Naive thymus-derived CD4-positive, alpha-beta T cell (primary cell): ENCODE data around the gene LYRM1. TPM values are rescaled to one million over a fixed set of nuclear protein-coding genes. Genes with fewer than 3 reads are reported as not detected.
A peak's percentile ranks its signal among the peaks of the same experiment; 100 is the strongest.

ENCODE experiments used
- ATAC-seq: fragments of 150-1000 bp; cut with Tn5 transposase; 2 replicates; pipeline ENCODE4 v1.10.0; 2021; ENCODE audit warnings: mild to moderate bottlenecking, moderate library complexity
- CTCF ChIA-PET: fragments of 350-600 bp; sonication (Branson Sonifier 250); formaldehyde crosslinking; loops from one replicate; lab custom pipeline; 2021; ENCODE audit warnings: antibody characterized with exemption; lab: Charles Lee
- POLR2A ChIA-PET: fragments of 350-600 bp; sonication (Branson Sonifier 250); formaldehyde crosslinking; loops from one replicate; lab custom pipeline; 2021; ENCODE audit warnings: antibody characterized with exemption, inconsistent platforms; lab: Charles Lee
- DNase-seq, 9 donors: peaks; one replicate each; pipeline versions ENCODE4 v3.0.0 to v3.0.0-alpha.2; 2020 to 2022; ENCODE audit warnings: mixed read lengths in 1 of 9
- H3K27ac ChIP-seq: one replicate; pipeline ENCODE4 v1.7.0; 2013; ENCODE audit warnings: mild to moderate bottlenecking, low read depth, low read length, moderate library complexity
- H3K27me3 ChIP-seq, 2 donors: one replicate each; pipeline ENCODE4 v1.7.0; 2013; ENCODE audit warnings: low read length in 2 of 2, mild to moderate bottlenecking in 2 of 2, moderate library complexity in 2 of 2; ENCODE audit not compliant: control insufficient read depth in 2 of 2, insufficient read depth in 2 of 2
- H3K36me3 ChIP-seq, 3 experiments: 1 replicate in 2 of 3; 2 replicates in 1 of 3; pipeline ENCODE4 v1.7.0; 2013; ENCODE audit warnings: low read length in 3 of 3, mild to moderate bottlenecking in 3 of 3, moderate library complexity in 1 of 3; ENCODE audit not compliant: insufficient read depth in 3 of 3, control insufficient read depth in 2 of 3
- H3K4me1 ChIP-seq, 2 donors: one replicate each; pipeline ENCODE4 v1.7.0; 2013; ENCODE audit warnings: low read length in 2 of 2, mild to moderate bottlenecking in 2 of 2, moderate library complexity in 1 of 2; ENCODE audit not compliant: control insufficient read depth in 2 of 2, insufficient read depth in 2 of 2
- H3K4me3 ChIP-seq: 2 replicates; pipeline ENCODE4 v1.7.0; 2013; ENCODE audit warnings: mild to moderate bottlenecking, low read length
- H3K9me3 ChIP-seq, 3 experiments: 1 replicate in 2 of 3; 2 replicates in 1 of 3; pipeline ENCODE4 v1.7.0; 2013; ENCODE audit warnings: low read length in 3 of 3; ENCODE audit not compliant: control insufficient read depth in 2 of 3
- H3K27ac Mint-ChIP-seq, 9 donors: one replicate each; pipeline ENCODE4 v1.8.0; 2020 to 2022; ENCODE audit warnings: mixed read lengths in 9 of 9, mild to moderate bottlenecking in 8 of 9, moderate library complexity in 5 of 9, inconsistent platforms in 2 of 9
- H3K27me3 Mint-ChIP-seq, 5 donors: one replicate each; pipeline ENCODE4 v1.8.0; 2021 to 2022; ENCODE audit warnings: mixed read lengths in 5 of 5, mild to moderate bottlenecking in 1 of 5
- H3K36me3 Mint-ChIP-seq, 5 donors: one replicate each; pipeline ENCODE4 v1.8.0; 2020 to 2022; ENCODE audit warnings: mixed read lengths in 5 of 5, mild to moderate bottlenecking in 3 of 5, inconsistent platforms in 1 of 5
- H3K4me1 Mint-ChIP-seq, 7 donors: one replicate each; pipeline ENCODE4 v1.8.0; 2020 to 2022; ENCODE audit warnings: mixed read lengths in 7 of 7, mild to moderate bottlenecking in 3 of 7, inconsistent platforms in 1 of 7
- H3K4me3 Mint-ChIP-seq, 10 donors: one replicate each; pipeline ENCODE4 v1.8.0; 2020 to 2022; ENCODE audit warnings: mild to moderate bottlenecking in 10 of 10, mixed read lengths in 10 of 10, moderate library complexity in 6 of 10, inconsistent platforms in 2 of 10
- H3K9me3 Mint-ChIP-seq, 11 donors: one replicate each; pipeline ENCODE4 v1.8.0; 2020 to 2022; ENCODE audit warnings: mixed read lengths in 11 of 11, mild to moderate bottlenecking in 4 of 11, inconsistent platforms in 1 of 11, moderate library complexity in 1 of 11
- intact Hi-C, 2 donors: fragments of 100-400 bp; cut with micrococcal nuclease; formaldehyde crosslinking; loops; one replicate each; pipeline ENCODE4 v1.15.1; 2023
- polyA plus RNA-seq, 2 donors: library from polyadenylated mRNA; unstranded; fragments of 300-500 nt; fragmentation: Illumina TruSeq; gene quantifications; one replicate each; pipeline ENCODE4 v1.2.3, GENCODE V29; 2021
- total RNA-seq, 6 experiments: library from RNA in 5 of 6; stranded (reverse) in 5 of 6; gene quantifications; 1 replicate in 5 of 6; 2 replicates in 1 of 6; pipeline ENCODE4 v1.2.3 and lab custom pipeline; 2021 to 2026

The LYRM1 gene
- total and polyA plus RNA-seq, 7 experiments from 2014 or later = 13.4 to 43.8 (median 23.9) TPM

DNA sequence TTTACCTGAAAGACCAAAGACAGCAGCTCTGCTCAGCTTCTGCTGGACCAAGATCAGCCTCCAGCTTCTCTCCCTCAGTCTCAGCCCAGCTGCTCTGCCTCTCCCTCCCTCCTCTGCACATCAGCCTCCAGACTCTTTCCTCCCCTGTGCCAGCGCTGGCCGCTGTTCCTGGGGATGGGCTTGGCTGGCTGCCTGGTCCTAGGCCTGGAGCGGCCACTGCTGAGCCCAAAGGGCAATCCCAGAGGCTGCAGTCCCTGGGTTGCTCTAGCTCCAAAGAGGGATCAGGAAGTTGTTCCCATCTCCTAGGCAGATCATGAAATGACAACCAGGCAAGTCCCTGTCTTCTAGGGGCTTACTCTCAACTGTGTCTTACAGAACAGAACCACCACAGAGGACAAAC is 31.7 kb upstream of the LYRM1 start:
- ChIA-PET POLR2A (no interaction called here), CTCF (no interaction called here)
- no peak for ATAC-seq
- H3K9me3 ChIP-seq = no peaks in the 10 kb centered on the region
- no peak overlapping the region for H3K4me3 ChIP-seq
- peaks cover 0 to 36% (median 7%) of the 10 kb centered on the region in 5 donors for H3K36me3 Mint-ChIP-seq
- H3K4me3 Mint-ChIP-seq = no peak overlapping the region
- intact Hi-C loops = no loop called here
- DNase-seq = no peak
- peaks cover 0 to 1% (median 0%) of the 10 kb centered on the region in 11 donors for H3K9me3 Mint-ChIP-seq
- no peak overlapping the region for H3K27ac ChIP-seq
- peaks cover 20 to 81% (median 32%) of the 10 kb centered on the region in 7 donors for H3K4me1 Mint-ChIP-seq
- H3K27me3 Mint-ChIP-seq = no peaks in the 10 kb centered on the region
- H3K27me3 ChIP-seq = no peaks in the 10 kb centered on the region
- peaks cover 6 to 10% of the 10 kb centered on the region in 2 donors for H3K4me1 ChIP-seq
- no peak overlapping the region for H3K27ac Mint-ChIP-seq
- no peaks in the 10 kb centered on the region for H3K36me3 ChIP-seq

DNA sequence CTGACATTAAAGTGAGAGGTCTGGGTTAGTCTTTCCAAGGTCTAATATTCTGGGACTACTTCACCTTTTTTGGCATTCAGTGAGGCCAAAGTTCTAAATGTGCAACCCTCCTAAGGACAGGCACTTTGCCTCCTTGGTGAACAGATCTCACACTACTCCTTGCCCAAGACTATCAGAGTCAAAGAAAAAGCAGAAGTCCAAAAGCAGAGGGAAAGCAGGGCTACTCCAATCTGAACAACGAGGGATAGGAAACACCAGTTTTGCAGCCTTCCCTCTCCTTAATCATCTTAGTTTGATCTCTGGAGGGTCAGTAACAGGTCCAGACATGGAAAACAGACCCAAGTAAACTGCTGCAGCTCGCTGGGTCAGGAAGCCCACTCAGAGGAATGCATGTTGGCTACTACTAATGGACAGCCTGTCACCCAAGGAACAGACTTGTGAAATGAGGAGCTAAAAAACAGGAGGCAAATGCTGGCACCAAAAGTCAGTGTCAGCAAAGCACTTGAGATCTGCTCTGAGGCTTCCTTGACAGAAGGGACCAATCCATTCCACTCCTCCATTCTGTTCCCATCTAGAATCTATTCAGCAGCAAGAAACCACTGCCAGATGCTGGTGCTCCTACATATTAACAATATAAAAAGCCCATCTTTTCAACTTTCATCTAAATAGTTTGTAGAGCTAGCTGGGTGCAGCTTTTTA is 30.3 kb upstream of the LYRM1 start:
- Mint-ChIP-seq H3K27ac (no peak overlapping the region), H3K4me1 (peaks cover 34 to 87% (median 46%) of the 10 kb centered on the region in 7 donors), H3K4me3 (no peak overlapping the region), H3K36me3 (peaks cover 0 to 29% (median 7%) of the 10 kb centered on the region in 5 donors), H3K27me3 (no peaks in the 10 kb centered on the region), H3K9me3 (peaks cover 0 to 1% (median 0%) of the 10 kb centered on the region in 11 donors)
- Histone ChIP-seq H3K9me3 (no peaks in the 10 kb centered on the region), H3K27me3 (no peaks in the 10 kb centered on the region), H3K4me1 (peaks cover 15 to 24% of the 10 kb centered on the region in 2 donors), H3K27ac (no peak overlapping the region), H3K36me3 (no peaks in the 10 kb centered on the region), H3K4me3 (no peak overlapping the region)
- CTCF ChIA-PET = no interaction called here
- intact Hi-C loops = no loop called here
- DNase-seq = no peak
- POLR2A ChIA-PET = no interaction called here
- ATAC-seq = no peak

DNA sequence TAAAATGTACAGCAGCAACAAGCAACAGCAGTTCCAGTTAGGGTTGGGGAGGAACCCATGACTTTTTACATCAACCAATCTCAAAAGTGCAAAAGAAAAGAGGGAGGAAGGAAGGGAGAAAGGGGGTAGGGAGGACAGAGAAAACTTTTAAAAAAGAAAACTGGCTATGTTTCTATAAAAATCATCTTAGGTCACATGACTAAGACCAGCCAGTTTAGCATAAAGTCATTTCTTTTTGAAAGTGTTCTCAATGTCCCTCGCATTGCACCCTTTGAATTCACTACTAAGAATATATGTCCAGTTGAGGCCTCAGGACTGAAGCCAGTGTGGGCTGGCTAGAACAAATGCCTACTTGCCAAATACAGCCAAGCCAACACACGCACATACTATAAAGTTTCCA is 29.3 kb upstream of the LYRM1 start:
- Mint-ChIP-seq H3K27me3 (no peaks in the 10 kb centered on the region), H3K4me3 (no peak overlapping the region), H3K27ac (peak overlapping the region in 5 of 9 donors; percentile 34 to 92 (median 48)), H3K36me3 (peaks cover 0 to 33% (median 7%) of the 10 kb centered on the region in 5 donors), H3K9me3 (peaks cover 0 to 1% (median 0%) of the 10 kb centered on the region in 11 donors), H3K4me1 (peaks cover 38 to 85% (median 50%) of the 10 kb centered on the region in 7 donors)
- no peak overlapping the region for H3K4me3 ChIP-seq
- POLR2A ChIA-PET = no interaction called here
- no peak overlapping the region for H3K27ac ChIP-seq
- no peaks in the 10 kb centered on the region for H3K9me3 ChIP-seq
- ATAC-seq (no peak), DNase-seq (no peak)
- no peaks in the 10 kb centered on the region for H3K27me3 ChIP-seq
- no peaks in the 10 kb centered on the region for H3K36me3 ChIP-seq
- peaks cover 18 to 27% of the 10 kb centered on the region in 2 donors for H3K4me1 ChIP-seq
- CTCF ChIA-PET = no interaction called here
- intact Hi-C loops = no loop called here

DNA sequence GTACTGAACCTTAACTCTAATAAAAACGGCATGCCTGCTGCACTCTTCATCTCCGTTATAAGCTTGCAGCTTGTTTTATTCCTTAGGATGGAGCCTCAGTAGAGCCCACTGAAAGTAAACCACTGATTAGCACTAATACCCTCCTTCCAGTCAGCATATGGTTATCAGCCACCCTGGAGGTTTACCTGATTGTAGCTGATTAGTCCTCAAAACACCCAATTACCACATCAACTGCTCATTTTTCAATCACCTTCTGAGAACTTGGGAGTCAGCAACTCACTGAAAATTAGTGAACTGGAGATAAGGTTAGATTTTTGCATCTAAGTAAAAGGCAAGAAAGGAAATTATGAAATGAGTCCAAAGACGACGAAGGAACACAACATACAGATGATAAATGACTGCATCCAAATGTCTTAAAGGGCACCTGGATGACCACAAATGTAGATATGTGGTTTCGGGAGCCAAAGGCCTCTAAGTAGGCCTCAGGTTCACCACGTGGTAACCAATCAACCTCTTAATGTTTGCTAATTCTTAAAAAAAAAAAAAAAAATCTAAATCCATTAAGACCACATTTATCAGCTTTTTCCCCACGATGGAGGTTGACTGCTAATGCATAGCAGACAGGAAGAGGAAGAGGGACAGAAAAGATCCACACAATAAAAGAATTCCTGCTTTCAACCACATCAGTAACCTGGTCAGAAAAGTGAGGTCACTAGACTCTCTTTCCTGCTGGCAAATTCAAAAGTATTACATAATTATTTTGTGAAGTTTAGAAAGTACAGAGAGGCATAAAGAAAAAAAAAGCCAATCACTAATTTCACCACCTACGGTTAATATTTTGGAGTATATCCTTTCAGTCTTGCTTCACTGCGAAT is 28.4 kb upstream of the LYRM1 start:
- CTCF ChIA-PET = no interaction called here
- Mint-ChIP-seq H3K4me1 (peaks cover 32 to 84% (median 45%) of the 10 kb centered on the region in 7 donors), H3K9me3 (peaks cover 0 to 5% (median 0%) of the 10 kb centered on the region in 11 donors), H3K27me3 (no peaks in the 10 kb centered on the region), H3K36me3 (peaks cover 0 to 32% (median 7%) of the 10 kb centered on the region in 5 donors), H3K4me3 (peak overlapping the region in 1 of 10 donors; percentile 29), H3K27ac (peak overlapping the region in 8 of 9 donors; percentile 36 to 99 (median 64))
- Histone ChIP-seq H3K27me3 (no peaks in the 10 kb centered on the region), H3K27ac (no peak overlapping the region), H3K4me3 (no peak overlapping the region), H3K9me3 (no peaks in the 10 kb centered on the region), H3K36me3 (no peaks in the 10 kb centered on the region), H3K4me1 (peaks cover 18 to 27% of the 10 kb centered on the region in 2 donors)
- POLR2A ChIA-PET = interaction anchor here (0.7 kb wide), 1 partner anchor 1769 kb away, joined by 3 read pairs; no protein-coding TSS in a partner anchor
- ATAC-seq (no peak), DNase-seq (no peak)
- intact Hi-C loops = no loop called here

DNA sequence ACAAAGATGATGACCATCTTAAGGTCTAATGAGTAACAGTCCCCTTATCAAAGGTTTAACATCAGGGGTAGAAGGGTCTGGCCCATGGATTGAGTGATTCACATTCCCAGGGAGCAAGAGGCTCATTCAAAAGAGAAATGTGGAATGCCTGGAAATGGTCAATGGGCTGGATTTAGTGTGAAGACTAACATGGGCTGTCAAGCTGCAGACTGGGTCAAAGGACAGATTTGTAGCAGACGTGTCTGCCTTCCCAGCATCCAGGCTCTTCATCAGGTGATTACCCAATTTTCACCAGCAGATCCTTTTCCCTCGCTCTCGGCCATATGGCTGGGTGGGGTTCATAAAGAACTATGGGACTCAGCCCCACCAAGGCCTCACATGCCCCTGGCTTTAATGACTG is 27.2 kb upstream of the LYRM1 start:
- no peaks in the 10 kb centered on the region for H3K27me3 Mint-ChIP-seq
- DNase-seq (no peak), ATAC-seq (no peak)
- intact Hi-C loops = no loop called here
- peaks cover 30 to 81% (median 44%) of the 10 kb centered on the region in 7 donors for H3K4me1 Mint-ChIP-seq
- H3K9me3 ChIP-seq = no peaks in the 10 kb centered on the region
- H3K27ac Mint-ChIP-seq = peak overlapping the region; percentile 37 to 99 (median 92)
- H3K4me3 ChIP-seq = no peak overlapping the region
- H3K27ac ChIP-seq = peak overlapping the region; percentile 62
- H3K36me3 Mint-ChIP-seq = peaks cover 0 to 31% (median 6%) of the 10 kb centered on the region in 5 donors
- peak overlapping the region in 9 of 10 donors; percentile 50 to 85 (median 81) for H3K4me3 Mint-ChIP-seq
- peaks cover 18 to 27% of the 10 kb centered on the region in 2 donors for H3K4me1 ChIP-seq
- POLR2A ChIA-PET = interaction anchor here (0.7 to 1.9 kb wide), 4 partner anchors 20 to 1768 kb away, joined by 3 to 12 read pairs (median 3); partner anchors contain the start of genes DCUN1D3 and LYRM1
- H3K9me3 Mint-ChIP-seq = peaks cover 0 to 5% (median 0%) of the 10 kb centered on the region in 11 donors
- peaks cover 0 to 1% (median 0%) of the 10 kb centered on the region in 3 experiments for H3K36me3 ChIP-seq
- no peaks in the 10 kb centered on the region for H3K27me3 ChIP-seq
- CTCF ChIA-PET = interaction anchor here (1.1 to 2.7 kb wide), 3 partner anchors 8 to 28 kb away, joined by 4 to 18 read pairs (median 5); no protein-coding TSS in a partner anchor

DNA sequence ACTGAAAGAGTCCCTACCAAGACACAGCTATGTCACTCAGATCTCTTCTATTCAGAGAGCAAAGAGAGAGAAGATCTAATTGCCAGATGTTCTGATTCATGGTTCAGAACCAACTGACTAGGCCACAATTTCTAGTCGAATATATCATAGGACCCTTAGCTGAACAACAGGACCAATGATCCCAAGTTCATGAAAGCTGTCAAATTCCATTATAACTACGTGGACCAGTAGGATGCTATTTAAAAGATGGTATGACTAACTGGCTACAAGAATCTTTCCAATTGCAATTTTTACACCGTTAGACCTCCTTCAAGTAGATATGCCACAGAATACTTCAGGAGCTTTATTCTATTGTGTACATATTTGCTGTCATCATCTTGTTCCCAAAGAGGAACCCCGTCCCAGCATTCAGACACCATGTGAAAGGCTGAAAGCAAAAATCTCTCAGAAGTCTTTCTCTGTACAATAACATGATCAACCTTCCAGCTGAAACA is 26.4 kb upstream of the LYRM1 start:
- Histone ChIP-seq H3K4me1 (peaks cover 18 to 27% of the 10 kb centered on the region in 2 donors), H3K36me3 (peaks cover 0 to 5% (median 0%) of the 10 kb centered on the region in 3 experiments), H3K9me3 (no peaks in the 10 kb centered on the region), H3K4me3 (peak overlapping the region; percentile 35), H3K27ac (peak overlapping the region; percentile 62), H3K27me3 (no peaks in the 10 kb centered on the region)
- POLR2A ChIA-PET = interaction anchor here (1.0 to 1.9 kb wide), 4 partner anchors 16 to 29 kb away, joined by 3 to 12 read pairs (median 4); partner anchors contain the start of genes DCUN1D3 and LYRM1
- Mint-ChIP-seq H3K36me3 (peaks cover 0 to 30% (median 3%) of the 10 kb centered on the region in 5 donors), H3K27me3 (no peaks in the 10 kb centered on the region), H3K4me3 (peak overlapping the region in 9 of 10 donors; percentile 67 to 85 (median 81)), H3K9me3 (peaks cover 0 to 5% (median 0%) of the 10 kb centered on the region in 11 donors), H3K4me1 (peaks cover 30 to 84% (median 40%) of the 10 kb centered on the region in 7 donors), H3K27ac (peak overlapping the region; percentile 37 to 99 (median 92))
- DNase-seq (no peak), ATAC-seq (no peak)
- intact Hi-C loops = loop anchor here (1.0 to 2.0 kb wide), 4 partner anchors 23 to 67 kb away; partner anchors contain the start of genes DCUN1D3 (in 2 of the 2), LYRM1 (in 2 of the 2), ERI2 (in 1 of the 2) and REXO5 (in 1 of the 2)
- CTCF ChIA-PET = interaction anchor here (0.8 to 2.7 kb wide), 7 partner anchors 9 to 29 kb away, joined by 3 to 18 read pairs (median 4); partner anchors contain the start of gene LYRM1
